NCI-H2171 treated with DMSO at 0.1 percent for 48 hours (cell line): ENCODE data around the gene CRADD.
A peak's percentile ranks its signal among the peaks of the same experiment; 100 is the strongest.
"Not testable (repeated sequence)": the region's sequence is repeated elsewhere in the genome, so short reads cannot be mapped to it uniquely, and the experiment has no call there.

Experiments used
- DNase-seq: peaks from one replicate; lab custom pipeline; 2025; lab: John Stamatoyannopoulos, UW

The CRADD gene

DNA sequence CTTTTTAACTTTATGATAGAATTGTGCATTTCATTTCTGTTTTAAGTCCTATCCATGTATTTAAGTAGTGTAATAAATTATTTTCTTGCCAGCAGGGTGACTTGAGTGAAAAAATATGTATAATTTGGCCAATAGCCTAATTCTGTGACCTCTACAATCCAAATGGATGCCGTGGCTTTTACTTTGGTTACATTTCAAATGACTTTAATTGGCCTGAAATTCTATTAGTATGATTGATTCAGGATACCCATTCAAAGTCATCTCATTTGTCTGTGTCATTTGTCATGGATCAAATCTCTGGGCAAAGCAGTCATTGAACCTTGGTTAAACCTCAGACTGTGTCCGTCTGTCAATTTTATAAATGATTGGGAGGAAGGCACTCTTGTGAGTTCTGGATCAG is 29.6 kb downstream of the CRADD start:
- DNase-seq: no peak

DNA sequence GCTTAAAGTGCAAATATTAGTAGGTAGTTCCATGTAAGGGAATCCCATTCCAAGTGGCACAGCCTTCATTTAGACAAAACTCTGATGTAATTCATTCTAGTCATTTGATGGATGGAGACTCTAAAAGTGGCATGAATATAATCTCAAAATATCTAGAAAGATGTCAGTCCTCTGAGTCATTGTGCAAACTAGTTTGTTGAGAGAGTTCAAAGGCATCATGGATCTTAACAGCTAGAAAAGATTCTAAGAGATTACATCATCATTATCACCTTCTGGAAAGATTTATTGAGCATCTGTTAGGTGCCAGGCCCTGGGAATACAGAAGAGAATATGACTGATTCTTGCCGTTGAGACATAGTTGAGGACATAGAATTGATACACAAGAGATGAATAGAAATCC is 30.7 kb downstream of the CRADD start:
- DNase-seq: no peak

DNA sequence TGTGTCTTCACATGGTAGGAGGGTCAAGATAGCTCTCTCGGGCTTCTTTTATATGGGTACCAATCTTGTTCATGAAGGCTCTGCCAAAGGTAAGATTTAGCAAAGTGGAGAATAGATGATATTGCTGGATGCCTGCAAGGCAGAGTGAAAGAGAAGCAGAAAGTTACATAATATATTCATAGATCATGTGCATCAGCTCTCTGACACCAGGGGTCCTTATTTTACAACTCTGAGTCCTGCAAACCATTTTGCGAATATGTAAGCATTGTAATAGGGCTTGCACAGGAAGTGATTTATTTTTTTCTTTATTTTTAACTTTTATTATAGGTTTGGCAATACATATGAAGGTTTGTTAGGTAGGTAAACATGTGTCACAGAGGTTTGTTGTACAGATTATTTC is 31.8 kb downstream of the CRADD start:
- no peak for DNase-seq

DNA sequence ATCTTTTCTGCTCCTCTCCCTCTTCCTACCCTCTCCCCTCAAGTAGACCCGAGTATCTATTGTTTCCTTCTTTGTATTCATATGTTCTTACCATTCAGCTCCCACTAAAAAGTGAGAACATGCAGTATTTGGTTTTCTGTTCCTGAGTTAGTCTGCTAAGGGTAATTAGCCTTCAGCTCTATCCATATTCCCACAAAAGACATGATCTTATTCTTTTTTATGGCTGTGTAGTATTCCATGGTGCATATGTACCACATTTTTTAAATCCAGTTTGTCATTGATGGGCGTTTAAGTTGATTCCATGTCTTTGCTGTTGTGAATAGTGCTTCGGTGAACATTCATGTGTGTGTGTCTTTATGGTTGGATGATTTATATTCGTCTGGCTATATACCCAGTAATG is 32.2 kb downstream of the CRADD start:
- DNase-seq: no peak

DNA sequence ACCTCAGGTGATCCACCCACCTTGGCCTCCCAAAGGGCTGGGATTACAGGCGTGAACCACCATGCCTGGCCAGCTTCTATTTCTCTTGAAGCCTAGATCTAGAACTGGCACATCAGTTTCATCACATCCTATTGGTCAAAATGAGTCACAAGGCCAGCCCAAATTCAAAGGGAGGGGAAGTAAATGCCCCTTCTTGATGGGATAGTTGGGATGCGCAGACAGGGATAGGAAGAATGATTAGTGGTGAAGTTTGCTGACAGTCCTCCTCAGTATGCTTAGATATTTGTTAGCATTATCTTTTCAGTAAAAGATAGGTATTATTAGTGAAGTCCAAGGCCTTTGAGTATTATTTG is 33.4 kb downstream of the CRADD start:
- no peak for DNase-seq

DNA sequence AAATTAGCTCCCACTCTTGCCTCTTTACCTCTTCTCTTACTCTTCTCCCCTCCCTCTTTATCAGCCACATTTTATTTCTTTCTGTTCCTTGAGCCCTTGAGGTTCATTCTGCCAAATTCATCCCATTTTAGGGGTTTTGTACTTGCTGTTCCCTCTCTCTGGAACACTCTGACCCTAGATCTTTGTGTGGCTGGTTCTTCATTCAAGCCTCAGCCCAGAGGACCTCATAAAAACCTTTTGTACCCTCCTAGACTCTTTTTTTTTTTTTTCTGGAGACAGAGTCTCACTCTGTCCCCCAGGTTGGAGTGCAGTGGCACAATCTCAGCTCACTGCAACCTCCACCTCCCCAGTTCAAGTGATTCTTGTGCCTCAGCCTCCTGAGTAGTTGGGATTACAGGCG is 34.3 kb downstream of the CRADD start:
- not testable (repeated sequence) for DNase-seq

DNA sequence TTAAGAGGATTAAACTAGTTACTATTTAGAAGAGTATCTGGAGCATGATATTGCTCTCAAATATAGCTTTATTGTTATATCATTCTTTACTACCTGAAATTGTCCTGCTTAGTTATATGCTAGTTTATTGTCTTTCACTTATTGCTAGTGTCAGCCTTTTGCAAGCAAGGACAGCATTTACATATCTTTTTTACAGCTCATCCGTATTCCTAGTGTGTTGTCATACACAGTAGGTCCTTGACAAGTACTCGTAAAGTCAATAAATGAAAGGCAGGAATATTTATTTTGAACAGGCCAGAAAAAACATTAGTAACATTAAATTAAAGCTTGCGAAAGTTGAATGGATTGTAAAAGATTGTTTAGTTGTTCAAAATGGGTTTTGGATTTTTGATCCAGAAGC is 35.0 kb downstream of the CRADD start:
- DNase-seq: no peak

DNA sequence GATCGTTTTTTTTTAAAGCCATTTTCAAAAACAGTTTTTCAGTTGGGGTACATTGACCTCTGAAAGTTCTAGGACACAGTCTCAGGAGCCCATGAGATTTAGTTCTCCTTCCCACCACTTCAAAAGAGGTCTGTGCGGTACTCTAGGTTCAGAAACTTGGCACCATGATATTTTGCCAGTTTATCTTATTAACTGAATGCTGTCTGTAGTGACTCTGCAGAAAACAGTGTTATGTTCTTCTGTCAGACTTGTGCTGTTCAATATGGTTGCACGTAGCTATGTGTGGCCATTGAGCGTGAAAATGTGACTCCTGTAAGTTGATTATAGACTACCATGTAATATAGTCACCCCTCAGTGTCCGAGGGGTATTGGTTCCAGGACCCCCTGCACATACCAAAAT is 35.9 kb downstream of the CRADD start:
- DNase-seq: no peak

DNA sequence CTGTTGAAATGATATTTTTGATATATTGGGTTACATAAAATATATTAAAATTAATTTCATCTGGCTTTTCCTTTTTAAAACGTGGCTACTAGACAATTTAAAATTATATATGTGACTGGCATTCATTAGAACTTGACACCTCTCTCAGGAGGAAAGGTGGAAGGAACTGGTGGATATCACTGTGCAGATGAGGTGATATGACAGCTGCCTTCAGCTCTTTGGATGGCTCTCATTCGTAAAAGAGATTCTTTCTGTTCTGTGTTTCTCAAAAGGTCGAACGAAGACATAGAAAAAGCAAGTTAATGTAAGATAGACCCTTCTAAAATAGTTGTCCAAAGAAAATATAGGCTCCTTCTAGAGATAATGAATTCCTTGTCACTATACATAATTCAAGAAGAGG is 36.6 kb downstream of the CRADD start:
- no peak for DNase-seq

DNA sequence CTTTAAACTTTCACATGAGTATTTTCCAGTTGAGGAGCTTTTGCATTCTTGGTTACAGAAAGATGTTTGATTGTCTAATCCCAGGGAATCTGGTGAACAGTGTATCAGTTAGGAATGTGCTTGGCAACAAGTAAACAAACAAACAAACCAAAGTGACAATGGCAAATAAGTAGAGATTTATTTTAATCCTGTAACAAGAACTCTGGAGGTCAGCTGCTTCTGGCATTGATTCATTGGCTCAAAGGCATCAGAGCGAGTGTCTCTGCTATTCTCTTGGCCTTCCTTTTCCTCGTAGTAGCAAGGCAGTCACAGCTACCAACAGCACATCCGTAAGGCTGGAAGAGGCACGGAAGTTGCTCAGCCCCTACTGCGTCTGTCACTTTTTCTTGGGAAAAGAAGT is 37.2 kb downstream of the CRADD start:
- no peak for DNase-seq

DNA sequence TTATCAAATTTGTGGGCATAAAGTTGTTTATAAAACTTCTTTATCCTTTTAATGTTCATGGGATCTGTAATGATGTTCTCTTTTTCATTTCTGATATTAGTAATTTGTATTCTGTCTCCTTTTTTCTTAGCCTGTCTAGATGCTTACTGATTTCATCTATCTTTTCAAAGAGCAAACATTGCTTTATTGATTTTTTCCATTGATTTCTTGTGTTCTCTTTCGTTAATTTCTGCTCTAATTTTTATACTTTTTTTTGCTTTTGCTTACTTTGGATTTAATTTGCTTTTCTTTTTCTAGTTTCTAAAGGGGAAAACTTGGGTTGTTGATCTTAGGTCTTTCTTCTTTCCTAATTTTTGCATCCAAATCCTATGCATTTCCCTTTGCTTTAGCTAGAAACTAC is 42.5 kb downstream of the CRADD start:
- no peak for DNase-seq

DNA sequence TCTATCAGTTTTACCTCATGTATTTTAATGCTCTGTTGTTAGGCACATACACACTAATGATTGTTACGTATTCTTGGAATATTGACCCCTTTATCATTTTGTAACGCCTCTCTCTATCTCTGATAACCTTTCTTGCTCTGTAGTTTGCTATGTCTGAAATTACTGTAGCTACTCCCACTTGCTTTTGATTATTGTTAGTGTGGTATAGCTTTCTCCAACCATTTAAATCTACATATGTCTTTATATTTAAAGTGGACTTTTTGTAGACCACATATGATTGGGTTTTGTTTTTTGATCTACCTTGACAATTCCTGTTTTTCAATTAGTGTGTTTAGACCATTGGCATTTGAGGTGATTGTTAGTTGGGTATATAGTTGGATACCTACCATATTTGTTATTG is 43.4 kb downstream of the CRADD start:
- no peak for DNase-seq

DNA sequence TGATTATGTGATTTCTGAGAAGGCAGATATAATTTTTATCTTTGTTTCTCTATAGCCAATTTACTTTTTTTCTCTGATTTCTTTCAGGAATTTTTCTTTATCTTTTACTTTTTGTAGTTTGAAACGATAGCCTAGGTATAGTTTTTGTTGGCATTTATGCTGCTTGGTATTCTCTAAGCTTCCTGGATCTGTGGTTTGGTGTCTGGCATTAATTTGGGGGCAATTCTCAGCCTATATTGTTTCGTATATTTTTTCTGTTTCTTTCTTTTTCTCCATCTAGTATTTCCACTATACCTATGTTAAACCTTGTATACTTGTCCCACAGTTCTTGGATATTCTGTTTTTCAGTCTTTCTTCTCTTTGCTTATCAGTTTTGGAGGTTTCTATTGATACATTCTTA is 45.0 kb downstream of the CRADD start:
- no peak for DNase-seq

DNA sequence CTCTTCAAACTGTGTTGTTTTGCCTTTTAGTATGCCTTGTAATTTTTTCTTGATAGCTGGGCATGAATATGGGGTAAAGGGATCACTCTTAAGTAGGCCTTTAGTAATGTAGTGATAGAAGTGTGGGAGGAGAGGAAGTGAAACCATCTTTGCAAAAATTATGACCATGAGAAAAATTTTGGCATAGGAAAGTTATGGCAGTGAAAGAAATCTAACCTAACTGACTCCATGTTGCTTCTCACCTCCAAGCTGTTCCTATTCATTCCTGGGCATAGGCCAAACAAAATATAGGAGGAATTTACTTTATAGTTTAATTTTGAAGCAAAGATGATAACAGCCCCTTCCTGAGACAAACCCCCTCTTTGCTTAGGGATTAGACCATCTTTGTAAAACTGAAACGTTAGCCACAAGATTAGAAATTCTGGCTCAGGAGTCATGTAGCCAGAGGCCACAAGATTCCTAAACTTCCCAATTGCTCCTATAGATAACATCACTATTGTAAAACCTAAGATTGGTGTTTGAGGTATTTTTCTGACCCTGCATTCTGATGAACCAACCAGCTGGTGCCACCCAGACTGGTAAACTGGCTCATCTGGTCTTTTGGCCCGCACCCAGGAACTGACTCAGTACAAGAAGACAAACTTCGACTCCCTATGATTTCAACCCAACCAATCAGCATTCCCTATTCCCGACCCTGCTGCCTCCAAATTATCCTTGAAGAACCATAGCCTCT is 45.8 kb downstream of the CRADD start:
- peak; percentile 70 for DNase-seq

DNA sequence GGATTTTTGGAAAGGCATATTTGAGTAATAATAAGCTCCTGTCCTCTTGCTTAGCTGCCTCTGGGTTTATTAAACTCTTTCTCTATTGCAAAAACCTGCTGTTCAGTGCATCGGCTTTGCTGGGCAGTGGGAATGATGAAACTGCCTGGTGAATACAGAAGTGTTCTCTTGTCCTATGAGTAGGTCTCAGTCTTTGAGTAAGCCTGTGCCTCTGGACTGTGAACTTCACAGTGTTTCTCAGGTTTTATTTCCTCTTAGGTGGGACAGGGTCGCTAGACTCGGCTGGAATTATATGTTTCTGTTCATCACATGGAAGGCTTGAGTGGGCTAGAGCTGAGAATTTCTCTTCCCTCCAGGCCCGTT is 46.4 kb downstream of the CRADD start:
- DNase-seq: no peak

DNA sequence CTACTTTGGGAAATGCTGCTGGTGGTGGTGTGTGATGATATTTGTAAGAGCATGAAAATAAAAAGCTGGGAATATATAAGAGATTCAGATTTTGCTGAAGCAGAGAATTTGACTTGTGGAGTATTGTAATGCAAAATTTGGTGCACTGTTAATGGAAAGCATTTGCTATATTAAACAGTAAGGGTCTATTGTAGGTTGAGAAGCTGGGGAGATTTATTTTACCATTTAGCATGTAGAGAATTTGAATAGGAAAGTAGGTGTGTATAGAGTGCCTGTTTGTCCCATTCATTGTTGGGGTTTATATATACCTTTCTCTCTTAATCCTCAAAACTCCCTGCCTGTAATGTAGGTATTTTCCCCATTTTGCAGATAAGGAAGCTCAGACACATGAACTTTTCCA is 48.4 kb downstream of the CRADD start:
- no peak for DNase-seq

DNA sequence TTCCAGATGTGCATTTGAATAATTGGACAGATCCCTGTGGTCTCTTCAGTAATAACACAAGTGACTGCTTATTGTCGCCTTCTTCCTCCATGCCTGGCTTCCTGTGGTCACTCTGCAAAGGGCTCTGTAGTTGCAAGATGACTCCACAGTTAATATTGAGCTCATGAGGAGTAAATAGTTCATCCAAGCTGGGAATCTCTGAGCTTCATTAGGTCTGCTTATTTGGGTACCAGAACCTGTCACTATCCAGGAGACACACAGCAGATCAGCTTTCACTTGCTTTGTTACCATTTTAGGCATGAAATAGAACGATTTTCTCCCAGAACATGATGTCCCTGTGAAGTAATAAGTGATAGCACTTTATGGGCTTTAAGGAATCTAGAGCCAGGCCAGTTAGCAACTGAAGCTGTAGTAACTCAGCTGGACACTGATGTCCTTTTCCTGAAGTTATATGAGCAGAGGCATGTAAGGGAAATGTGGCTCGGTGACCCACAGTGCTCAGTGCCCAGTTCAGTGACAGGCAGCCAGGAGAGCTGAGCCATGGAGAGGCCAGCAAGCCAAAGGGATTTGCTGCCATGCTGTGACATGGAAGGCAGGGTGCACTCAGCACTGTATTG is 50.1 kb downstream of the CRADD start:
- DNase-seq: no peak

DNA sequence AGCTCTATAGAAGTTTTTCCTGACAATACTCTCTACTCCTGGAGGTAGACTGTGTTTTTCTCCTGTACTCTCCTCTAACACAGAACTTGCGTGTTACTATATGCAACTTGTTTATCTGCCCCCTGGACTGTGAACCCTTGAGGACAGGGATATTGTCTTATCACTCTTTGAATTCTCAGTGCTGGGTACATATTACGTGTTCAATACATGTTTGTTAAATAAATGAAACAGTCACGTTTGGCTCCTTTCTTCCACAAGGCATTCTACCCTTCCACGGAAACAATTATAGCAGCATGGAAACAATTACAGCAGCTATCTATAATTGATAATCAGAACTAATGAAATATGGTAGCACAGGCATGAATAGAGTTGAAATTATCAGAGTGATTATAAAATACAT is 50.7 kb downstream of the CRADD start:
- no peak for DNase-seq

DNA sequence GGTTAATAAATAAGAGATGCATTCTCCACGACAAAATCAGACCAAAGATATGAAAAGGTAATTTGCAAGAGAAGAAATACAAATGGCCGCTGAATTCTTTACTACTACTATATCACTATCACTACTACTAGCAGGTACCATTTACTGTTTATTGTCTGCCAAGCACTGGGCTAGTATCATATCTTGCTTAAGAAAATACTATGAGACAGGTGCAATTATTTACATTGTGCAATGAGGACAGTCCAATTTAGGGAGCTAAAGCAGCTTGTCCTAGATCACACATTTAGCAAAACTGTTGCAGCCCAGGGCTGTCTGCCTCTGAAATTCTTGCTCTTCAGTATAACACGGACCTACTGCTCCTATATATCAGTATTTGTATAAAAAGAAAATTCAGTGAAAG is 52.8 kb downstream of the CRADD start:
- peak; percentile 50 for DNase-seq

DNA sequence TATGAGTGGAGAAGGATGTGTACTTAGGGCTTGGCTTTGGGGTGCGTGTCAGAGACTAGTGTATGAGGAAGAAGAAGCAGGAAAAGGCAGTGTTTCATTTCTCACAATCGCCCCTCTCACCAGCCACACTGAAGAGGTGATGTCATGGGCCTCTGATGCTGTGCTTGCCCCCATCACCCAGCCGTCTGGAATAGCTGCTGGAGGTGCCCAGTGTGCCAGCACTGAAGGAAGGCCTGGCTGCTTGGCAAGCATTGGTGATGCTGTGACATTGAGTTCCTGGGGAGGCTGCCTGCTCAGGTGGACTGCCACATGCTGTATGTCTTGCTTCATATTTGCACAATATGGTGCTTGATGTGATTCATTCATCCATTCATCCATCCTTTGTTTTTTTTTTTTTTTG is 56.2 kb downstream of the CRADD start:
- DNase-seq: peak; percentile 90

DNA sequence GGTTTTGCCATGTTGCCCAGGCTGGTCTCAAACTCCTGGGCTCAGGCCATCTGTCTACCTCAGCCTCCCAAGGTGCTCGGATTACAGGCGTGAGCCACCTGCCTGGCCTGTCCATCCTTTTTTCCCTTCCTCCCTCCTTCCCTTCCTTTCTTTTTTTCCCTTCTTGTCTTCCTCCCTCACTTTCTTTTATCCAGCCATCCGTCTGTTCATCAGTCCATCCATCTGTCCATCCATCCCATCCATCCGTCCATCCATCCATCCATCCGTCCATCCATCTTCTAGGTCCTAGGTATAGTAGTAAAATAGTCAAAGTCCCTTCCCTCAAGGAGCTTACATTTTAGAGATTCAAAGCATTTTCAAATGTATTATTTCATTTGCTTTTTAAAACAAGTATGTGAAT is 56.8 kb downstream of the CRADD start:
- no peak for DNase-seq

DNA sequence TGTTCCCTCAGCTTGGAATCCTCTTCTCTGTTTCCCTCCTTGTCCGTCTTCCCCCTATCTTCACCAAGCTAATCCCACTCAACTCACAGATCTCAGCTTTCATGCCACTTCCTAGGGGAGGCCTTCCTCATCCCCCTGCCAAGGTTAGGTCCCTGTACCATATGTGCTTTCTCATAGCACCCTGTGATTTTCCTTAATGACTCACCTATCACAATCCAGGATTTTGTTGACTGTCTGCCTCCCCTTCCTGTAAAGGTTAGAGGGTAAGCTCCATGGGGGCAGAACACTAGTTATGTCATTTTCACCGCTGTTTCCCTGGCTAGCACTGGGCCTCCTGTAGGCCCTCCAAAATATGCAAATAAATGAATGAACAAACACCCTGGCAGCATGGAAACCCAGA is 57.6 kb downstream of the CRADD start:
- DNase-seq: no peak

DNA sequence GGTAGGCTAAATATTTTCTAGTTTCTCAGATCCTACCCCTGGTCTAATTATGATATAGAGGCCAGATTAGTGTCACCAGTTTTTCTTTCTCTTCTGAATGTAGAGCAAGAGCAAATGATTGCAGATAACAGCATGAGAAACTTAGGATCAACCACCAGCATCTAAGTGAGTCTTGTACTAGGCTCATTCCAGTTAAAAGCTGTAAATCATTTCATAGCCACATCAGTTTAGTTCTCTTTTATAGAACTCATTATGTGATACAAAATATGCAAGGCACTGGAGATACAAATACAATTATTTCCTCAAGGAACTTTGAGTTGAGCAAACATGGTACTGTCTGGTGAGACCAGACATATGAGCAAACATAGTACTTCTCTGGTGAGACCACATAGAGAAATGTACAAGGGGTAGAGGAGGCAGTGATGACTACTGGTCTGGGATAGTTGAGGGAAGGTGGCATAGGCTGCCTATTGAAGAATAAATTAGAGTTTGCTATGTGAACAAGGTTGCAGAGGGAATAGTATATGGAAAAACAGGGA is 59.5 kb downstream of the CRADD start:
- DNase-seq: no peak
